GM18517 (cell line): ENCODE measurements around the gene USP4.
"Not testable (repeated sequence)": the region's sequence is repeated elsewhere in the genome, so short reads cannot be mapped to it uniquely, and the experiment has no call there.

Source experiments
- ATAC-seq: cut with Tn5 transposase; IDR thresholded peaks from one replicate; pipeline ENCODE4 v1.9.1; 2021; ENCODE audit warnings: mild to moderate bottlenecking, moderate library complexity; ENCODE audit not compliant: unreplicated experiment

USP4 gene

GRCh38 chr3:49352890-49353421 is 13.1 kb upstream of the USP4 start:
- ATAC-seq = no peak

DNA sequence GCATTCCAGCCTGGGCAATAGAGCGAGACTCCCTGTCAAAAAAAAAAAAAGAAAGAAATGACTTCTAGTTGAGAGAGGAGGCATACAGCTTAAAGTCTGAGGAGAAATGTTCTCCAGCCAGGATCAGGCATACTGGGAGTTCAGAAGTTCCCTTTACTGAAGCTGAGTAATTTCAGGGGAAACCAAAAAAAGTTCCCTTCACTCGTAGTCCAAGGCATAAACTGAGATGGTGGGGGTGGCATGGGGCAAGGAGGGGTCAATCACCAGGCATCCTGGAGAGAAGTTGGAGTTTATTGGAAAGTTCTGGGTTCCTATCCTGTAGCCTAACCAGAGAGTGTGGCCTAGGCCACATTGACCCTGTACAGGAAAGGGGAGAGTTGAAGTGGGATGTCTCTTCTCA is 12.4 kb upstream of the USP4 start:
- ATAC-seq = no peak

- no peak for ATAC-seq
These were observed 11.7 kb upstream of the USP4 start for GRCh38 chr3:49351521-49352011.

DNA sequence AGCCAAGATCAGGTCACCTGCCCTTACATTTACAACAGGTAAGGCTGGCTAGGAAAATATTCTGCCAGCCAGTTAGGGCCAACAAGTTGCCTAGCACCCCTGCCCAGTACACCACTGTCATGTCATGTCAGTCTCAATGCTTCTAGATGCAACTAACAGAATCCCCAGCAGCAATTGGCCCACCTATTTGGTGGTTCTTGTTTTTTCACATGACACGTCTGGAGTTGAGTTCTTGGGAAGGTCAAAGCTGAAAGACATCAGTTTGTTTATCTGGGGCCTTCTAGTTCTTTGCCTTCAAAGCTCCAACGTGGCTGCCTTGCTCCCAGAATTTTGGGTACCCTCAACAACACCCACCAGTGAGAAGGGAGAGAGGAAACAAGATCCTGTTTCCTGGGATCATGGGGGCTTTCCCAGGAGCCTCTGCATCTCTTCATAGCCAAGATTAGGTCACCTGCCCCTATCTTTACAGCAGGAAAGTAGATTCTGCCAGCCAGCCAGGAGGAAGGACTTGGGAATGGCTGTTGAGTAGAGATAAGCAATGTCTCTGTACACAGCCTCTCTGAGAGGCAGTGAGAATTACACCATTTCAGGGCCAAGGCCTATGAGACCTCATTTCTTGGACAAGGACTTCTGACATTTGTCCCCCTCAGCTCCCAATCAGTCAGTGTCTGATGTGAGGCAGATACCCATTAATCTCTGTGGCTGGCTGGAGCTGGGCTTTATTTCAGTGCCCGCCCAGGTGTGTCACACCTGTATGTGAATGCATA is 9.7 kb upstream of the USP4 start:
- no peak for ATAC-seq

DNA sequence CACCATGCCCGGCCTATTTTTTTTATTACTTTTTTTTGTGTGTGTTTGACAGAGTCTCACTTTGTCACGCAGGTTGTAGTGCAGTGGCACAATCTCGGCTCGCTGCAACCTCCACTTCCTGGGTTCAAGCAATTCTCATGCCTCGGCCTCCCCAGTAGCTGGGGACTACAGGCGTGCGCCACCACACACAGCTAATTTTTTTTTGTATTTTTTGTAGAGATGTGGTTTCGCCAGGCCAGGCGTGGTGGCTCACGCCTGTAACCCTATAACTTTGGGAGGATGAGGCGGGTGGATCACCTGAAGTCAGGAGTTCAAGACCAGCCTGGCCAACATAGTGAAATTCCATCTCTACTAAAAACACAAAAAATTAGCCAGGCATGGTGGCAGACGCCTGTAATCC is 8.5 kb upstream of the USP4 start:
- ATAC-seq = not testable (repeated sequence)

DNA sequence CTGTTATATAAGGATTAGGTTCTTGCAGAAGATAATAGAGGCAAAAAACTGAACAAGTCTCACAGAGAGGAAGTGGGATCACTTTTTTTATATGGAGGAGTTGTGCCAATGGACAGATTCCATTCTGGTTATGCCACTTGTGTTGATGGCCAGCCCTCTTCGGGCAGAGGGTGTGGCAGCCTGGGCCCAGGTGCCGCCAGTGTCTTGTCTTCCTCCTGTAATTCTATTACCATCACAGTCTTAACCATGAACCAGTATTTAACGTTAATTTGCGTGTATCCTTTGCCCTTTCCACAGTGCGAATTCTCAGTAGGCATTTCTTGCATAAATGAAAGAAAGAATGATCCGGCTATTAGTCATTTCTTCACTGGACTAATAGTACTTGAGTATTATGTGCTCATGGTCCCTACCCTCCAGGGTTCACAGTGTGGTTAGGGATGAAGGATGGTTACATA is 7.0 kb upstream of the USP4 start:
- ATAC-seq = no peak

GRCh38 chr3:49343163-49343562 is 3.3 kb upstream of the USP4 start:
- no peak for ATAC-seq

GRCh38 chr3:49341996-49342395 is 2.1 kb upstream of the USP4 start:
- ATAC-seq = no peak

DNA sequence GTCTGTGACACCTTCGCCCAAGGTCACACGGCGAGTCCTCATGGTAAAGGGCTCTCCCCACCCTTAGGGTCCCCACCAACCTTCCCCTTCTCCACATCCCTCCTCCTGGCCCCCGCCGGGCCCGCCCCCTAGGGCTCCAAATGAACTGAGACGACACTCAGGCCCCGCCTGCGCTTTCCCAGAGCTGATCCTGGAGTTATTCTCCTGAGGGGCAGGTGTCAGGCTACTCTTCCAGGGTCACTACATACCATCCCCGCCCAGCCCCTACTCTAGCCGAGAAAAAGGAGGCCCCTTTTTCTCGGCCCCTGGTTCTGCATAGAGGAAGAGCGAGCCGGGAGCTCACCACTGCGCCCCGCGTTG is 292 bp downstream of the USP4 start:
- no peak for ATAC-seq

- no peak for ATAC-seq
These were observed 5.8 kb downstream of the USP4 start for GRCh38 chr3:49333916-49334633.

DNA sequence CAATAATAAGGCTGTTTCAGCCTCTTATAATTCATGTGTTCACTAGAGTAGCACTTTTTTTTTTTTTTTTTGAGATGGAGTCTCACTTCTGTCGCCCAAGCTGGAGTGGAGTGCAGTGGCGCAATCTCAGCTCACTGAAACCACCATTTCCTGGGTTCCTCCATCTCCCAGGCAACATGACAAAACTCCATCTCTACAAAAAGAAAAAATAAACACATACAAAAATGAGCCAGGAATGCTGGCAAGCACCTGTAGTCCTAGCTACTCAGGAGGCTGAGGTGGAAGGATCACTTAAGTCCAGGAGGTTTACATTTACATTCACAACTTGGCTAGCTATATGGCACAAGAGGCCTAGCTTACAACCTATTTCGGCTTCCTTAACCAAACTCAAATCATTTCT is 6.8 kb downstream of the USP4 start:
- no peak for ATAC-seq

GRCh38 chr3:49329186-49329585 is 10.7 kb downstream of the USP4 start:
- no peak for ATAC-seq

- ATAC-seq = not testable (repeated sequence)
These were observed 11.5 kb downstream of the USP4 start for GRCh38 chr3:49328350-49328749.

GRCh38 chr3:49327485-49327884 is 12.4 kb downstream of the USP4 start:
- no peak for ATAC-seq

- ATAC-seq = no peak
These were observed 15.1 kb downstream of the USP4 start for GRCh38 chr3:49324768-49325167.

DNA sequence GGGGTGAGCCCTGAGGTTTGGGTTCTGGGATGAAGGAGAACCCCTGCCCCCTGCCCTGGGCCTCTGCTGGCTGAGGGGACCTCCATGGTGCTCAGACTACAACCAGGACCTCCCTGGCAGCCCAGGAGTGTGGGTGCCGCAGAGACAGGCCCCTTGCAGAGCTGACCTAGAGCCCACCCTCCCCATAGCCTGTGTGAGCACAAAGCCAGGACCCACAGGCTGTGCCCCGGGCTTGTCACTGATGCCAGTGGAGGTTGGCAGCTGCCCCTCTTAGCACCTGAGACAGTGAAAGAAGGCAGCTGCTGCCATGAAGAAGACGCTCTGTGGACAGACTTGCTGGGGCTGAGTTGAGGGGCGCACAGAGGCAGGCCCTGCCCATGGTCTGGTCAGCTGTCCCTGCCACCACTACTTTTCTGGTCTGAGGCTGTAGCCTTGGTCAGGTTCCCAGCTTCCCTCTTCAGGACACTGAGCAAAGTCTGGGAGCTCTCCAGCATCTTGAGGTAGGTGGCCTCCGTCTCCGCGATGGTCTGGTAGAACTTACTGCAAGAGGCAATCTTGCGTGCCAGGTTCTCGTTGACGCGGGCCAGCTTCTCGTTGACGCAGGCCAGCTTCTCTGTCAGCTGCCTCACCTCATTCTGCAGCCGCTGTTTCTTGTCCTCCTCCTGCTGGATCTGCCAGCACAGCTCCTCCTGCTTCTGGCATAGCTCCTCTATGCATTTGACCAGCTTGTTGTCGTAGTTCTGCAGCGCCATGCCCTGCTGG is 23.0 kb downstream of the USP4 start:
- ATAC-seq = no peak

DNA sequence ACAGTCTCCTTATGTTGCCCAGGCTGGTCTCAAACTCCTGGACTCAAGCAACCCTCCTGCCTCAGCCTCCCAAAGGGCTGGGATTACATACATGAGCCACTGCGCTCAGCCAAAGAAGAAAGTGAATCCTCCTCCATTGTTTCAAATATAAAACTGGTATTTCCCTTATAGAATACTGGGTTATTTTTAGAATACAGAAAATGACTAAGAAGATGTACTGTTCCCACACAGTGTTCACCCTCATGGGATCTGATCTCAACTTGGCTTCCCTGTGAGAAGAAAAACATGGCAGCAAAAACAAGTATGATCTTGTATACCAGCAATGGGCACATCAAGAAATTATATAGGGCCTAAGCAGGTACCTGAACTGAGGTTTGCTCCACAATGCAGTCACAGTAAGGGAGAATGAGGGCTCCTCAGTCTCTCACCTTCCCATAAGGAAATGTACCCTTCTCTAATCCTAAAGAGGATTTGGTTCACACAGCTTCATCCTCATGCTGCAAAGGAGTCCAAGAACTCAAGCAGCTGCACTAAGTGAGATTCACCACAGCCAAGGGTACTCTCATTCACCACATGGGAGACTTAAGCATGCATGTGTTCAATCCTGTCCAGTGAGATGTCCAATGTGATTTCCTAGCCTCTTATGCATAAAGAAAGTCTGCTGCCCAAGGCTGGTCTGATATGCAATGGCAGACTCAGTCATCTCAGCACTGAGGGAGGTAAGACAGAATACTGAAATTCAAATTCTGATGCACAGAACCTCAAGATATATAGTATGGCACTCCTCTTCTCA is 25.8 kb downstream of the USP4 start:
- no peak for ATAC-seq

DNA sequence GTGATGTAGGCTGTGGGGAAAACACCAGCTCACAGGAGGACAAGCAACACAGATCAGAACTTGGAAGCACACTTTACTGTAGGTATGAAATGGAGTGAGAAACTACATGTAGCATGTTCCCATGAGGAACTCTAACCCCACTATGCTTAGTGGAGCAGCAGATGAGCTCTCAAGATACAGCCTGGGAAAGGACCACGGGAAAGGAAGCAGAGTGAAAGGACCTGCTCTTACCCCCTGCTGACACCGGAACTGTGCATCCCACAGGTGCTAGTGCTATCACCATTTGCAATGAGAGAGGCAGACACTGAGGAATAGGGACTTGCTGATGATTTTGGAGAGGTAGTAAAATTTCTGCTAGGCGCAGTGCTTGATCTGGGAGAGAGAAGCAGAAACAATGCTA is 28.6 kb downstream of the USP4 start:
- ATAC-seq = no peak

DNA sequence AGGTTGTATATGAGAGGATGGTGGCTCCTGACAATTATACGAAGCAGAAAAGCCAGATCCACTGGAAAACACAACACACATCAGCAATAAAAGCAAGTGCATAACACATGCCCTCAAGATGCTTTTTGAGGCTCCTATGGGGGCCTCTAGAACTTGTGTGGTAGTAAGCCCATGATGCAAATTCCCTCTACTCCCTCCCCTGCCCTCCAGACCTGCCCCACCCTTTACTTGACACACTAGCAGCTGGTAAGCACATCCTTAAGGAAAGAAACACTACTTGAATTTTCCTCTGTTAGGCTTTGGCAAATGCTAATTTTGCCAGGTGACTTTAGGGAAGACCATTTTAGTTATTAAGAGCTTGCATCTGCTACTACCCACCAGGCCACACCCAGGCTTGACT is 29.2 kb downstream of the USP4 start:
- no peak for ATAC-seq

DNA sequence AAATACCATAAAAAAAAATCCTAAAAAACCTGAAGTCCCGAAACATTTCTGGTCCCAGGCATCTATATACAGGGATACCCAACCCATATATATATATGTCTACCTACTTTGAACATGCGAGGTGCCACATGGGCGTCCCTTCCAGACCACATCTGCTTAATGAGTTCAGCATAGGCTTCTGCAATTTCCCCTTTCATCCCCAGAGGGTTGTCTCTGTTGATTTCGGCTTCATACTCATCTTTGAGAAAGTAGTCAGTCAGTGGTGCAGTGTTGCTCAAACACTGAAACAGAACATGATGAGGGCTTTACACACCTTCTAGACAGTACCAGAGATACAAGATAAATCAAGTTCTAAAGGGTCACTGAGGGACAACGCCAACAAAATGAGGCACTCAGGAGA is 34.2 kb downstream of the USP4 start:
- ATAC-seq = no peak

GRCh38 chr3:49302613-49303012 is 37.2 kb downstream of the USP4 start:
- ATAC-seq = no peak
